LNCAP (cell line): ENCODE results near the gene BAD.

ENCODE experiments used
- TF ChIP-seq, protein P1 (sequence below): fragments of 450-650 bp; IDR thresholded peaks from 2 replicates; pipeline ENCODE4 v1.5.1; 2017; ENCODE audit warnings: mild to moderate bottlenecking

BAD gene

GRCh38 chr11:64323373-64323772 is 38.9 kb upstream of the BAD start:
- TF ChIP-seq, protein P1, sequence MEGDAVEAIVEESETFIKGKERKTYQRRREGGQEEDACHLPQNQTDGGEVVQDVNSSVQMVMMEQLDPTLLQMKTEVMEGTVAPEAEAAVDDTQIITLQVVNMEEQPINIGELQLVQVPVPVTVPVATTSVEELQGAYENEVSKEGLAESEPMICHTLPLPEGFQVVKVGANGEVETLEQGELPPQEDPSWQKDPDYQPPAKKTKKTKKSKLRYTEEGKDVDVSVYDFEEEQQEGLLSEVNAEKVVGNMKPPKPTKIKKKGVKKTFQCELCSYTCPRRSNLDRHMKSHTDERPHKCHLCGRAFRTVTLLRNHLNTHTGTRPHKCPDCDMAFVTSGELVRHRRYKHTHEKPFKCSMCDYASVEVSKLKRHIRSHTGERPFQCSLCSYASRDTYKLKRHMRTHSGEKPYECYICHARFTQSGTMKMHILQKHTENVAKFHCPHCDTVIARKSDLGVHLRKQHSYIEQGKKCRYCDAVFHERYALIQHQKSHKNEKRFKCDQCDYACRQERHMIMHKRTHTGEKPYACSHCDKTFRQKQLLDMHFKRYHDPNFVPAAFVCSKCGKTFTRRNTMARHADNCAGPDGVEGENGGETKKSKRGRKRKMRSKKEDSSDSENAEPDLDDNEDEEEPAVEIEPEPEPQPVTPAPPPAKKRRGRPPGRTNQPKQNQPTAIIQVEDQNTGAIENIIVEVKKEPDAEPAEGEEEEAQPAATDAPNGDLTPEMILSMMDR, result no peak

GRCh38 chr11:64322925-64323260 is 38.4 kb upstream of the BAD start:
- TF ChIP-seq, protein P1, result no peak

- TF ChIP-seq, protein P1, result no peak
Measured at GRCh38 chr11:64321533-64321932, 37.1 kb upstream of the BAD start.

DNA sequence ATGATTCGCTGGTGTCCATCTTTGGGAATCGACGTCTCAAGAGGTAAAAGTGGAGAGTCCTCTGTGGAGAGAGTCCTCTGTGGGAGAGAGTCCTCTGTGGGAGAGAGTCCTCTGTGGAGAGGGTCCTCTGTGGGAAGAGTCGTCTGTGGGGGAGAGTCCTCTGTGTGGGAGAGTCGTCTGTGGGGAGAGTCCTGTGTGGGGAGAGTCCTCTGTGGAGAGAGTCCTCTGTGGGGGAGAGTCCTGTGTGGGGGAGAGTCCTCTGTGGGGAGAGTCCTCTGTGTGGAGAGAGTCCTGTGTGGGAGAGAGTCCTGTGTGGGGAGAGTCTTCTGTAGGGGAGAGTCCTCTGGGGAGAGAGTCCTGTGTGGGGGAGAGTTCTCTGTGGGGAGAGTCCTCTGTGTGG is 36.6 kb upstream of the BAD start:
- TF ChIP-seq, protein P1, result no peak

- TF ChIP-seq, protein P1, result no peak
Measured at GRCh38 chr11:64320556-64320955, 36.1 kb upstream of the BAD start.

DNA sequence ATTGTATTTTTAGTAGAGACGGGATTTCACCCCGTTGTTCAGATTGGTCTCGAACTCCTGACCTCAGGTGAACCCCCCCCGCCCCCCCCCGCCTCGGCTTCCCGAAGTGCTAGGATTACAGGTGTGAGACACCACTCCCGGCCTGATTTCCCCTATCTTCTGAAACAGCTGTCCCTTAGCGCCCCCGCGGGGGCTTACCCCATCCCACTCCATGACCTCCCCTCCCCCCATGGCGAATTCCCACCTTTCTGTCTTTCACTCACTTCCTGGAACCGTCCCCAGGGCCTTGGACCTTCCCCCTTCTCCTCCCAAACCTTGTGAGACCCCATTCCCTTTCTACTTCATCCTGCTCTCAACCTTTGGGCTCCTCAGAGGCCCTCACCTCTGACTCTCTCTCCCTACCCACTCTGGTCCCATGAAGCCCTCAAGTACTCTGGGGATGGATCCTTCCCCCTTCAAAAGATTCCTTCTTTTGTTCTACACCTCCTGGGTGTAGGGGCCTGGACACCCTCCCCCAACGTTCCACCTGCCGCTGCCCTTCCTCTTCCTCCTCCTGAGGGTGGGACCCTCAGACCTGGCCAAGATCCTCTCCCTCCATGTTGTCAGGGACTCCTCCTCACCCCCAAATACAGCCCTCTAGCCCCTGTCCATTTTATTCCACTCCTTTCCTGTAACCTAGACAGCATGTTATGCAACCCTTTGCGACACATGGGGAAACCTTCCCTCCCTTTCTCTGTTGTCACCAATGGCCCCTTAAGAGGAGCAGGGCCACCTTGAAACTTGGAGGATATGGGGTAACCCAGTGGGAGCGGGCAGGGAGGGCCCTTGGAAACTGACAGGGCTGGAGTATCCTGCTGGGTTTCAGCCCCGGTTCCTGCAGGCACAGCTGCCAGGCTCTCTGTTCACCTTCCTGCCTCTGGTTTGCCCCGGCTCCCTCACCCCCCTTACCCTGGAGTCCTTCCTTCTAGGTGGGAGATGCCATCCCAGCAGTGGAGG is 34.6 kb upstream of the BAD start:
- TF ChIP-seq, protein P1, result no peak

- TF ChIP-seq, protein P1, result no peak; the same call in 1 of the 2 replicates
Measured at GRCh38 chr11:64317961-64318765, 33.7 kb upstream of the BAD start, which contains the start of gene PRDX5. PRDX5 (plus strand) TSS chr11:64318121; CDS start chr11:64318216, 95 bp downstream.
